ENCODE measurements around the gene LRP6.

DNA sequence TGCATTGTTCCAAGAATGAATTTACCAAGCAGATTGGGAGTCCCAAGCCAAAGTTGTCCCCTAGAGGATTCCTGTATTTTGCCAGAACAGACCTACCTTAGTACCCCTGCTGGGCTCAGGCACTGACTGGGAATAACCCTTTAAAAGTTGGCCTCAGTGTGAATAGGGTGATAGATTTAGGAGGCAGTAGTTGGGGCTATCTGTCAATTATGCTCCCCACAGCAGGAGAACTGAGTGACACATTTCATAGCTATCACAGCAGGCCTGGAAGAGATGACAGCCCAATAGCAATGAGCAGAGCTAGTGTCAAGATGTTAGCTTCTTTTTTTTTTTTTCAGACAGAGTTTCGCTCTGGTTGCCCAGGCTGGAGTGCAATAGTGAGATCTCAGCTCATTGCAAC is 14.3 kb upstream of the LRP6 start:
- TF ChIP-seq POLR2A (IDR thresholded peaks at IDR 0.05; ENCODE audit: low read length) (no peak), GATA1 (IDR thresholded peaks at IDR 0.05; ENCODE audit: low read depth, low read length) (no peak)
